NT2/D1 (cell line): Measurements from ENCODE around the gene TRRAP.

Experiments
- DNase-seq: peaks from one replicate; pipeline ENCODE4 v3.0.0-alpha.2; 2011; ENCODE audit warnings: low read depth, low spot score
- H3K27me3 ChIP-seq: 2 replicates; pipeline ENCODE4 v1.6.0; 2011; ENCODE audit warnings: mild to moderate bottlenecking; ENCODE audit not compliant: insufficient read length, insufficient read depth
- H3K36me3 ChIP-seq: 2 replicates; pipeline ENCODE4 v1.6.1; 2011; ENCODE audit warnings: mild to moderate bottlenecking, low read length, mixed read lengths; ENCODE audit not compliant: insufficient read depth, insufficient read length
- H3K4me1 ChIP-seq: 2 replicates; pipeline ENCODE4 v1.5.1; 2011; ENCODE audit not compliant: insufficient read depth, insufficient read length
- H3K4me3 ChIP-seq: 2 replicates; pipeline ENCODE4 v1.5.1; 2011; ENCODE audit warnings: low read depth; ENCODE audit not compliant: insufficient read length
- H3K9ac ChIP-seq: 2 replicates; pipeline ENCODE4 v1.6.0; 2011; ENCODE audit warnings: low read depth; ENCODE audit not compliant: insufficient read length
- H3K9me3 ChIP-seq: 2 replicates; pipeline ENCODE4 v1.5.1; 2011; ENCODE audit warnings: mild to moderate bottlenecking, low read length; ENCODE audit not compliant: insufficient read depth
- SUZ12 ChIP-seq: IDR thresholded peaks from 2 replicates; pipeline ENCODE4 v1.6.1; 2011; ENCODE audit not compliant: insufficient read length, insufficient read depth; ENCODE audit errors: extremely low read depth
- YY1 ChIP-seq: IDR thresholded peaks from 2 replicates; pipeline ENCODE4 v1.6.1; 2011; ENCODE audit not compliant: insufficient read length, insufficient read depth
- ZNF274 ChIP-seq: IDR thresholded peaks from 2 replicates; pipeline ENCODE4 v1.6.1; 2011; ENCODE audit warnings: mild to moderate bottlenecking, low read depth, low read length

Gene TRRAP

DNA sequence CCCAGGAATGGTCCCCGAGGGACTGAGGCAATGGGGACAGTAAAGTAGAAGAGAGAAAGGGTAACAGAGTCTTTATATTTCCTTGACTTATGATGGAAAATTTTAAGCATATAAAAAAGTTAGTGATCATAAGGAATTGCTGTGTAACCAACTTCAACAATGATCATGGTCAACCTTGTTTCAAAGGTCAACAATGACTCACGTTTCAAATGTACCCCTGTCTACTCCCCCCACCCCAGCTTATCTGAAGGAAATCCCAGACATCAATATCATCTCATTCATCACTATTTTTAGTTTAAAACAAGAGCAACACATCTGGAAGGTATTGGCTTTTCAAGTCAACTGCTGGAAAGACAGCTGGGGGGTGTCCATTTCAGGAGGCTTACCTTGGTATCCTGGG lies 172.6 kb downstream of the TRRAP start:
- peaks cover 69% of the 10 kb centered on the region for H3K36me3 ChIP-seq
- DNase-seq, result no peak
- TF ChIP-seq SUZ12 (no peak), YY1 (no peak), ZNF274 (no peak)
- H3K4me1 ChIP-seq, result no peaks in the 10 kb centered on the region
- no peak overlapping the region for H3K9ac ChIP-seq
- no peaks in the 10 kb centered on the region for H3K27me3 ChIP-seq
- H3K9me3 ChIP-seq, result no peaks in the 10 kb centered on the region
- no peak overlapping the region for H3K4me3 ChIP-seq

DNA sequence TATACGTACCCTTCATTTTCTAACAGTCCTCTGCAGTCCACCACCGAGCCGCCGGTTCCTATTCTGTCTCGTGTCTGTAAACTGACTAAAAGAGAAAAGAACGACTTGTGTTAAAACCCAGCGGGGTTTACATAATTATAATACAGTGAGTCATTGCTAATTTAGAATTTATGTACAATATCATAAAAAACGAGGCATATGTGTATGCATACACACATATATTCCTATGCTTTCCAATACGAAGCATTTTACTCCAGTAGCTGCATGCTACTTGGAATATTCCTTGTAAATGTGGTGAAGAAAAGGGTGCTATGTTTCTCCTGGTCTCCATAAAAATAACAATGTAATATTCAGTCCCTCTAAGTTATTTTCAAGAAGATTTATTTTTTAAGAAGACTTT lies 176.4 kb downstream of the TRRAP start:
- no peaks in the 10 kb centered on the region for H3K4me1 ChIP-seq
- peaks cover 55% of the 10 kb centered on the region for H3K36me3 ChIP-seq
- no peaks in the 10 kb centered on the region for H3K27me3 ChIP-seq
- H3K9ac ChIP-seq, result no peak overlapping the region
- no peak for DNase-seq
- TF ChIP-seq ZNF274 (no peak), YY1 (no peak), SUZ12 (no peak)
- H3K4me3 ChIP-seq, result no peak overlapping the region
- H3K9me3 ChIP-seq, result no peaks in the 10 kb centered on the region

DNA sequence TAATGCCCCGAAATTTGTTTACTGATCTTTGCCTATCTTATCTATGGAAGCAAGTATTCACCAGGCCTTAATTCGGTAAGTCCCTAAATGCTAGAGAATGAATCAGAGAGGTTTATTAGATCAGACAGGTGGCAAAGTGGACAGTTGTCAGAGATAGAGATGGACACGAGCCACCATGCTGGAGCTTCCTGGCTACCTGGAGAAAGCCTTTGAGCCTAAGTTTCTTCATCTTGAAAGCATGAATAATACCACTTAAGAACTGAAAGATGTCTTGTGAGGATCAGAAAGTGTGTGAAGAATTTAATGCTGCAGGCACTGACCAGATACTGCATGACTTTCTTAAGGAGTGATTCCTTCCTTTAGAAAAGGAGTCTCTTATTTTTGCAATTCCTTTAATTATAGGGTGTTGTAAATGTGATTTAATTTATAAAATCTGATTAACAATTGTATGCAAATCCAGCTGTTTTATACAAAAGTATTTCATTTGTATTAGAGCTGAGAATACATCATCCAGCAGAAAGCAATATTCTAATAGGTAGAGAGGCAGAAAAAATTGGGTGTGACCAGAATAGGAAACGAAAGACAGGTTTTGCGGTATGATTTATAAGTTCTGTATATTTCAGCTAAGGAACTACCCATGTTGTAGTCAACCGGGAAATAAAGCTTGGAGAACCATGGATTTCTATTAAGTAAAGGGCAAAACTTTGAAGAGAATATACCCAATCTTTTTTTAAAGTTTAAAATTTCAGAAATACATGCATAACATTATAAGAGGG lies 182.9 kb downstream of the TRRAP start:
- Histone ChIP-seq H3K4me1 (no peaks in the 10 kb centered on the region), H3K27me3 (no peaks in the 10 kb centered on the region), H3K9me3 (no peaks in the 10 kb centered on the region), H3K9ac (no peak overlapping the region), H3K36me3 (peaks cover 14% of the 10 kb centered on the region), H3K4me3 (no peak overlapping the region)
- DNase-seq, result no peak
- TF ChIP-seq YY1 (no peak), ZNF274 (no peak), SUZ12 (no peak)
